Fibroblast of peridontal ligament (primary cell): Measurements from ENCODE around the gene DCPS.
"Not testable (repeated sequence)": the region's sequence is repeated elsewhere in the genome, so short reads cannot be mapped to it uniquely, and the experiment has no call there.

ENCODE experiments used
- DNase-seq: peaks from one replicate; pipeline ENCODE4 v3.0.0-alpha.2; 2010; ENCODE audit errors: extremely low read depth

The DCPS gene

GRCh38 chr11:126345283-126345682 is 41.4 kb downstream of the DCPS start:
- DNase-seq, result no peak

GRCh38 chr11:126345759-126346585 is 42.1 kb downstream of the DCPS start:
- peak; percentile 78 for DNase-seq

DNA sequence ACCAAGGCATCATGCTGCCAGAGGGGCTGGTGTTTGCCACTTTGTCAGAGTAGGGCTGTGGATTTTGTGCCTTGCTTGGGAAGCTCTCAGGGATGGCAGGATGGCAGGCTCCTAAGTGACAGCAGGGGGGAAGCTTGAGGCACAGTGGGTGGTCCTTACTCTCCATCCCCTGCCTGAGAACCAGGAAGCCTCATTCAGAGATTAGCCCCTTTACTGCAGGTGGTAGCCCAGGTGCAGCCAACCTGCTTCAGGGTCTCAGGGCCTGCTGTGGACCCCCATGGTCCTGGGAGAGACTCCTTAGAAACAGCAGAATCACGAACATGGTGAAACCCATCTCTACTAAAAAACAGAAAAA is 42.7 kb downstream of the DCPS start:
- no peak for DNase-seq

GRCh38 chr11:126346946-126347345 is 43.1 kb downstream of the DCPS start:
- not testable (repeated sequence) for DNase-seq

GRCh38 chr11:126347751-126348668 is 44.1 kb downstream of the DCPS start:
- no peak for DNase-seq

DNA sequence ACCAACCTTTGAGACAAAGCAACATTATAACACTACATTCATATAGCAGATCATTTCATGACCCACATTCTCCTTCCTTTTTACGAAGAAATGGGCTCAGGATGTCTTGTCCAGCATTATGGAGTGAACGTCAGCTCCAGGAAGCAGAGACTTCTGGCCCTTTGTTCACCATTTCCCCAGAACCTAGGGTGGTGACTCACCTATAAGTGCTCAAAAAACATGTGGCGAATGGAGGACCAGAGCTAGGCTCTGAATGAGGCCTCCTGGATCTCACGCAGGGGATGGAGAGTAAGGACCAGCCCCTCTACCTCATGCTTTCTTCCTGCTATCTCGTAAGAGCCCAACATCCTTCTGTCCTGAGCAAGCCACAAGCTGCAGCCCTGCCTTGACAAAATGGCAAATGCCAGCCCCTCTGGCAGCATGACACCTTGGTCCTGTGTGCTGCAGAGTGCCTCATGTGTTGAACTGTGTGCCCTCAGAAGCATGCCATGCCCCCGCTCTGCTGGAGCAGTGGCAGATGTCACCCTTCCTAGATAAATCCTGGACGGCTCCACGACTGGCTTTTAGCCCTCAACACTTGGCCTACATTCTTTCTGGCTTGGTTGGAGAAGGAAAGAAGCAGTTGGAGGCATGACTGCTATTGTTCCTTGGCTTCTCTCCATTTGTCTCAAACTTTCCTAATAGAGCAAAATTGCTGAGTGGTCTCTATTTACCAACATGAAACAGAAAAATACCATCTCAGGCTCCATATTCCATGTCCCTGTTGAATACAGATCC is 45.1 kb downstream of the DCPS start:
- DNase-seq, result peak; percentile 62

DNA sequence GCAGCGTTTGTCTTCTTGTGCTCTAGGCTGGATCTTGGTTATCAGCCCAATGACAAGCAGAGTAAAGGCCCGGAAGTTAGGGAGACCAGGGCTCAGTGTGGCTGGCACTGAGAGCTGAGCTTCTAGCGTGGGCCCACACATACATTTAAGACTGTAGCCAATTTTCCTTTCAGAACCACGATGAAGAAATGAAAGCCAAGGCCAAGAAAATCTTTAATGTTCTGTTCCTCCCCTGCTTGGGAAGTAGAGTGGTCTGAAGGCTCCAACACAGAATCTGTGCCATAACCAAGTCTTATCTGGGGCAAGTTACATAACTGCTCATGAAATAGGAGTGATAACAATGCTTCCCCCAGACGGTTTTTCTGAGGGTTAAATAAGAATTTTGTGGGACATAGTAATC is 47.0 kb downstream of the DCPS start:
- no peak for DNase-seq

GRCh38 chr11:126352163-126352562 is 48.3 kb downstream of the DCPS start:
- no peak for DNase-seq

GRCh38 chr11:126352934-126353801 is 49.3 kb downstream of the DCPS start:
- DNase-seq, result peak; percentile 61

DNA sequence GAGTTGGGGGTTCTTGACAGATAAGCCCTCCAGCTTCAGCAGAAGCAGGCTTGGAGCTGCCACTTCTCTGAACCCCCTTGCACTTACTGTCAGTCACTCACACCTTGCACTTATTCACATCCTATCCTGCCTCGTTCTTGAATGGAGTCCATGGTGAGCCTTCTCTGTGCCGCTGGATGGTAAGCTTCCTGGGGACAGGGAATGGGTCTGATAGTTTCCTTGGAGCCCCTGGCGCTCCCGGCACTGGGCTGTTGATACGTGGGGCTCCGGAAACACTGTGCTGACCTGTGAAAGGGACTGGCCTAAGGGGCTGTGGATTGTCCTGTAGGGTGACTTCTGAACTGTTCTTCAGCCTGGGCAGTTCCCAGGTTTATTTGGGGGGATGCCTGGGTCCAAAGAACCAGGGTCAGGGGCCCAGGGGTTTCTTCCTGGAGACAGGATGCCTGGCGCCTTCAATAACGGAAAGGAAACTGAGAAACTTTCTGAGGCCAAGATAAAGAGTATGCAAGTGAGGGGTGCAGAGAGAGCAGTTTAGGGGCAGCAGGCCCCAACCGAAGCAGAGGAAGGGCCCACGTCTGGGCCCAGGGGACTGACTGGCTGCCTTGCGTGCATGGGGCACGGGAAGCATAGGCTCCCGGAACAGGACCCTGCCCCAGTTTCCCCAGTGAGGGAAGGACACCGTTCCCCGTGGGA is 50.9 kb downstream of the DCPS start:
- DNase-seq, result no peak

DNA sequence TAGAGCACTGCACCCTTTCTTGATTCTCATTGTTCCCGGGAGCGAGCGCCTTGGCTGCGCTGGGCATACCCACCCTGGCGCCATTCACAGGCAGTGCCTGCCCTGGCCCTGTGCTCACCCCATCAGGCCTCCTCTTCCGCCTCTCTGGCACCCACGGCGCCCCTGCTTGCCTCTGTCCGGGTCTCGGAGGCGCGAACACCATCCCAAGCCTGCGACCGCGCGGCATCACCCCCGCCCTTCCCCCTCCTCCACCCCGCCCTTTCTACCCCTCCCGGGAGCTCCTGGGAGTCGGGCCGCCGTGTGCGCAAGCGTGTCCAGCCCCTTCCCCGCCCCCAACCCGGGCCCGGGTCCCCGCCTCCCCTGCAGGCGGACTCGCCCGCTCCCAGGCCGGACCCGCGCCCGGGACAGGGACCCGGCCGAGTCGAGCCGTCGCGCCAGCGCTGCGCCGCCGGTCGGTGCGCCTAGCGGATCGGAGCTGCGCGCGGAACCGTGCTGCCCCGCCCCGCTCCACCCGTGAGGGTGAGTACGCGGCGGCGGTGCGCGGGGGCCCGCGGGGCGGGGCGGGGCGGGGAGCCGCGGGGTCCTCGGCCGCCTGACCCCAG is 51.6 kb downstream of the DCPS start, which contains the start of gene ST3GAL4:
Gene ST3GAL4, plus strand, starts transcription at position 363 of the 602 bp plus-strand sequence. CDS start 50,470 bp downstream, outside the sequence.
- DNase-seq, result peak; percentile 42

GRCh38 chr11:126355926-126356897 is 52.4 kb downstream of the DCPS start:
- DNase-seq, result peak; percentile 31

DNA sequence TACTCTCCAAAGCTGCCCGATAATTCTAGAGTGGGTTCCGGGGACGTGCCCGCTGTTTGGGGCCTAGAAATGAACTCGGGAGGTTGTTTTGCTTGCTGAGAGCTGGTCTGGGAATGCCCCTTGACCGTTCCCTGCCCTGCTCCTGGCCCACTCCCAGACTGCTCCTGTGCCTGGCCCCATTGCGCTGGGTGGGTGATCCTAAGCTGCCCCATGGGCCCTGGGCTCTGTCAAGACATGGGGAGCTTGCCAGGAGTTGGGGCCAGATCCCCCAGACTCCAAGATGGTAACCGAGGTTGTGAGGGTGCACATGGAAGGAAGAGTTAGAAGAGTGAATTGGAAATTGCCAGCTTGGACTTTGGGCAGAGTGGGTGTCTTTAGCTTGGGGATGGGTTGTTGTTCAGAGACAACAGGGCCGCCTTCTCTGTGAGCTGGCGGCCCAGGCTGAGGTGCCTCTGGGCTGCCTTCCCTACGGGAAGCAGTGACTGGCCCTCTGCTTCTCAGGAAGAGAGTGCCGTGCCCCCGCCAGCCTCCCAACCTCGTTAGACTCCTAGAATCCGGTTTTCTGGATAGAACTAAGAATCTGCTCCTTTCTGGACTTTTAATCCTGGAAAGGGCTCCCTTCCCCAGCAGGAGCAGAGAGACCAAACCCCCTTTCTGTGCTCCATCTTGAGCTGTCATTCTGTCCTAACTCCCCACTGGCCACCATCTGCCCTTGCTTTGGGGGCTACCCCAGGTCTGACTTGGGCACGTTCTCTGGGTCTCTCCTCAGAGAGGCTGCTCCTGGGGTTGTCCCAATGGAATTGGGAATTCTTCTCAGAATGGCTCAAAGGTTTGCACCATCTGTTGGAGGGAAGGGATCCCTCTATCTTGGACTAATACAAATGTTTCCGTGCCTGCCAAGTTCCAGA is 53.4 kb downstream of the DCPS start:
- DNase-seq, result no peak

DNA sequence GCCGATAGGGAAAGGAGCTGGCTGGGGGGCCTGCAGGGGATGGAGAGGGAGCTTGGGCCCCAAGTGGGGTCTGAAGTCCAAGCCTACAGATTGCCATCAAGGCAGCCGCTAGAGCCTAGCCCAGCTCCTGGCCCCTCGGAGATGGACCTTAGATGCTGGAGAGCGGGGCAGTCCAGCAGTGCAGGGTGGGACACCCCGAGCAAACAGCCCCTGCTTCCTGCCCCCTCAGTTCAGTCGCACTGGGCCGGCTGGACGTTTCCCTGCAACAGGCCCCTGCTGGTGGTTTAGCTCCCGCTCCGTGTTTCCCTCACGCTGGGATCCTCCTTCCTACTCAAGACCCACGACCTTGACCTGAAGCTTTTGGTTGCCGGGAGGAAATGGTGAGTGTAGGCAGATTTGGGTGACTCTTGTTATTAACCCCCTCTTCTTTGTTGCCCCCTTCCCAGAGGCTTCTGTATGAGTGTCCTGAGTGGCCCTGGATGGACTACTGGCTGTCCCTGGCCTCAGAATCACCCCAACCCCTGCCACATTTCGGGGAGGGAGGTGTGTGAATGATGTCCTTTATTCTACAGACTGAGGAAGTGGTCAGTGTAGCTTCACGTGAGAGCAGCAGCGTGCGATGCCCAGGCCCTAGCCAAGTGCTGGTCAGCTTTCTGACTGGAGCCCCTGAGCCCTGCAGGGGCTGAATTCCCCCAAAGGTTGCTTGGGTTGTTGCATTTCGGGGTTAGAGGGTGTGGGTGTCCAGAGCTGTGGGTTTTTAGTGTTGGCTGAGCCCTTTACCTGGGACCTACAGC is 54.3 kb downstream of the DCPS start:
- no peak for DNase-seq

DNA sequence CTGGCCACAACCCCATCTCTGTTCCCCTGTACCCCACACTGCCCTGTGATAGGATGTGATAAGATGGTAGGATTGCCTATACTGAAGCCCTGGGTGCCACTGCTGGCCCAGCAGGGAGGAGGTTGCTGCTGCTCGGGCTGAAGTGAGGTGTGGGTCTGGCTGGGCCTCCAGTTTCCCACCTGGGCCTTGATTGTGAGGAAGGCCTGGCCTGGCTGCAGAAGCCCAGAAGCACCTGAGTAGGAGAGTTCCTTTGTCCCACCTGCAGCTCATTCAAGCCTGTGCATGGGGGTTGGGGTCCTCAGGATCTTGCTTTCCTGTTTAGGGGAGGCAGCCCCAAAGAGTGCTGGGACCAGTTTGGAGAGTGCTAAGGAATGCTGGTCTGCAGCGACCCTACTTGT is 54.9 kb downstream of the DCPS start:
- DNase-seq, result no peak

GRCh38 chr11:126359431-126360048 is 55.7 kb downstream of the DCPS start:
- peak; percentile 88 for DNase-seq
